ENCODE results near the gene DNAJC17. TPM values are rescaled to one million over a fixed set of nuclear protein-coding genes. Genes with fewer than 3 reads are reported as not detected.

The DNAJC17 gene
- total RNA-seq, 1 experiment from 2014 or later = 39.3 TPM

DNA sequence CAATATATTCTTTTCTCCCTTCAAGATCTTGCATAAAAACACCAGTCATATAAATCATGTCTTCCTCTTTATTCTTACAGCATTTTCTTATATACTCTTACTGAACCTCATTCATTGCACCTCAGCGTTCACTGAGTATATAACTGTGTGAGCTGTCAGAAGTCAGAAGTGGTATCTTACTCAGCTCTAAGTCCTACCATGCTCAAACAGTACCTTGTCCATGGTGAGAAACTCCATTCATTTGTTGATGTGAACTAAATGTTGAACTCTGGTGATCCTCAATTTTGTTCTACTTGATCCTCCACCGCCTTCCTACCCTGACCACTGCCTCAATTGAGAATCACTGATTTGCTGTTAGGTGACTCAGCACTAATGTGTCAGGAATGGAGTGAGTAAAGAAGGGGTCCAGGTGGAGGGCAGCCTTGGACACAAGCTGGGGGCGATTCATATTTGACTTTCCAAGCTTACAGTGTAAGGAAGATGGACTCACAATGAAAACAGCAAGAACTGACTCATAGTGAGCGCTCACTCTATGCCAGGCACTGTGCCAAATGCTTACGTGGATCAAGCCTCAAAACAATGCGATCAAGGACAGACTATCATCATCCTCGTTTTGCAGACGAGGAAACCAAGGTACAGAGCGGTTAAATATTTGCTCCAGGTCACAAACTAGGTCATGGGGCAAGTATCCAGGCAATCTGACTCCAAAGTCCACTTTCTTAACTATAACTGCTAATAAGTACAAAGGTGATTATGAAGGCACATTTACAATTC lies 13.9 kb downstream of the DNAJC17 start:
- in situ Hi-C loops (cut with HindIII; ENCODE audit: low pct_unique_long_range_greater_than_20kb, low sequenced_read_pairs) = loop anchor here (25.0 kb wide), 1 partner anchor 156 kb away; no protein-coding TSS in a partner anchor
- CTCF ChIA-PET = interaction anchor here (0.8 kb wide), 1 partner anchor 70 kb away, joined by 3 read pairs; no protein-coding TSS in a partner anchor

GRCh38 chr15:40792394-40792793 lies 14.9 kb downstream of the DNAJC17 start:
- CTCF ChIA-PET = interaction anchor here (0.6 kb wide), 1 partner anchor 69 kb away, joined by 5 read pairs; no protein-coding TSS in a partner anchor
- H3K36me3 ChIP-seq (ENCODE audit: control insufficient read depth, insufficient read depth, low read length) = no peaks in the 10 kb centered on the region
- intact Hi-C loops (cut with micrococcal nuclease; ENCODE audit: unreplicated experiment) (no loop called here), in situ Hi-C loops (cut with HindIII; ENCODE audit: low pct_unique_long_range_greater_than_20kb, low sequenced_read_pairs) (loop anchor here (25.0 kb wide), 1 partner anchor 155 kb away; no protein-coding TSS in a partner anchor)
- no peak overlapping the region for H3K4me3 ChIP-seq (ENCODE audit: low read depth in 2 of 2, low read length in 2 of 2)
- DNase-seq (ENCODE audit: low read depth, low spot score) (no peak), ATAC-seq (no peak)
- no peaks in the 10 kb centered on the region for H3K9me3 ChIP-seq (ENCODE audit: control insufficient read depth, insufficient read depth, low read depth, low read length)
- H3K27me3 ChIP-seq (ENCODE audit: control insufficient read depth, insufficient read depth, low read length) = no peaks in the 10 kb centered on the region
- peaks cover 13% of the 10 kb centered on the region for H3K4me1 ChIP-seq (ENCODE audit: control insufficient read depth, insufficient read depth, low read length)
- no peak for TF ChIP-seq REST (IDR thresholded peaks at IDR 0.05; ENCODE audit: insufficient read depth in 1 of 2, low read depth in 2 of 2, low read length in 1 of 2)
- no peak for TF ChIP-seq SIN3A (IDR thresholded peaks at IDR 0.05; ENCODE audit: borderline replicate concordance, insufficient read depth, low read depth, low read length)
- no peak for TF ChIP-seq TCF7L2 (IDR thresholded peaks at IDR 0.05; ENCODE audit: low read depth, low read length)
- TF ChIP-seq, protein P1, sequence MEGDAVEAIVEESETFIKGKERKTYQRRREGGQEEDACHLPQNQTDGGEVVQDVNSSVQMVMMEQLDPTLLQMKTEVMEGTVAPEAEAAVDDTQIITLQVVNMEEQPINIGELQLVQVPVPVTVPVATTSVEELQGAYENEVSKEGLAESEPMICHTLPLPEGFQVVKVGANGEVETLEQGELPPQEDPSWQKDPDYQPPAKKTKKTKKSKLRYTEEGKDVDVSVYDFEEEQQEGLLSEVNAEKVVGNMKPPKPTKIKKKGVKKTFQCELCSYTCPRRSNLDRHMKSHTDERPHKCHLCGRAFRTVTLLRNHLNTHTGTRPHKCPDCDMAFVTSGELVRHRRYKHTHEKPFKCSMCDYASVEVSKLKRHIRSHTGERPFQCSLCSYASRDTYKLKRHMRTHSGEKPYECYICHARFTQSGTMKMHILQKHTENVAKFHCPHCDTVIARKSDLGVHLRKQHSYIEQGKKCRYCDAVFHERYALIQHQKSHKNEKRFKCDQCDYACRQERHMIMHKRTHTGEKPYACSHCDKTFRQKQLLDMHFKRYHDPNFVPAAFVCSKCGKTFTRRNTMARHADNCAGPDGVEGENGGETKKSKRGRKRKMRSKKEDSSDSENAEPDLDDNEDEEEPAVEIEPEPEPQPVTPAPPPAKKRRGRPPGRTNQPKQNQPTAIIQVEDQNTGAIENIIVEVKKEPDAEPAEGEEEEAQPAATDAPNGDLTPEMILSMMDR (IDR thresholded peaks at IDR 0.05) = no peak
- TF ChIP-seq POLR2AphosphoS5 (IDR thresholded peaks at IDR 0.05; ENCODE audit: low read depth, low read length) = no peak
- no peak overlapping the region for H3K27ac ChIP-seq (ENCODE audit: low read length)
- no TSS peak for BruUV-seq (replicated peaks)
- POLR2A ChIA-PET = no interaction called here

More for the DNA sequence above, 13.9 kb downstream of the DNAJC17 start:
- peaks cover 9% of the 10 kb centered on the region for H3K4me1 ChIP-seq (ENCODE audit: control insufficient read depth, insufficient read depth, low read length)
- no peak for TF ChIP-seq SIN3A (IDR thresholded peaks at IDR 0.05; ENCODE audit: borderline replicate concordance, insufficient read depth, low read depth, low read length)
- TF ChIP-seq POLR2AphosphoS5 (IDR thresholded peaks at IDR 0.05; ENCODE audit: low read depth, low read length) = no peak
- TF ChIP-seq REST (IDR thresholded peaks at IDR 0.05; ENCODE audit: insufficient read depth in 1 of 2, low read depth in 2 of 2, low read length in 1 of 2) = no peak
- no peak for TF ChIP-seq TCF7L2 (IDR thresholded peaks at IDR 0.05; ENCODE audit: low read depth, low read length)
- TF ChIP-seq, protein P1 (IDR thresholded peaks at IDR 0.05) = no peak
- no peaks in the 10 kb centered on the region for H3K27me3 ChIP-seq (ENCODE audit: control insufficient read depth, insufficient read depth, low read length)
- no peaks in the 10 kb centered on the region for H3K9me3 ChIP-seq (ENCODE audit: control insufficient read depth, insufficient read depth, low read depth, low read length)
- peak overlapping the region in 1 of 2 experiments; percentile 19; a peak in 1 of 4 replicates for H3K4me3 ChIP-seq (ENCODE audit: low read depth in 2 of 2, low read length in 2 of 2)
- DNase-seq (ENCODE audit: low read depth, low spot score) (peak; percentile 83), ATAC-seq (peak; percentile 89)
- POLR2A ChIA-PET = no interaction called here
- BruUV-seq (replicated peaks) = no TSS peak
- H3K36me3 ChIP-seq (ENCODE audit: control insufficient read depth, insufficient read depth, low read length) = no peaks in the 10 kb centered on the region
- intact Hi-C loops (cut with micrococcal nuclease; ENCODE audit: unreplicated experiment) = no loop called here
- H3K27ac ChIP-seq (ENCODE audit: low read length) = peak overlapping the region; percentile 46
